NCI-H345 treated with DMSO at 0.1 percent for 48 hours (cell line): Measurements from ENCODE around the gene CKB.

Experiments
- DNase-seq: peaks from one replicate; lab custom pipeline; 2025; ENCODE audit not compliant: unreplicated experiment; lab: John Stamatoyannopoulos, UW

Gene CKB

GRCh38 chr14:103492156-103492925 is 30.3 kb downstream of the CKB start:
- no peak for DNase-seq

GRCh38 chr14:103491691-103492090 is 30.9 kb downstream of the CKB start:
- no peak for DNase-seq

GRCh38 chr14:103489621-103490020 is 33.0 kb downstream of the CKB start:
- DNase-seq: no peak

GRCh38 chr14:103488960-103489359 is 33.7 kb downstream of the CKB start:
- no peak for DNase-seq

- no peak for DNase-seq
Observed at GRCh38 chr14:103488071-103488470, 34.6 kb downstream of the CKB start.

- no peak for DNase-seq
Observed at GRCh38 chr14:103485504-103485903, 37.1 kb downstream of the CKB start.

GRCh38 chr14:103483600-103483999 is 39.0 kb downstream of the CKB start:
- DNase-seq: no peak

GRCh38 chr14:103480595-103480994 is 42.0 kb downstream of the CKB start:
- no peak for DNase-seq

GRCh38 chr14:103476631-103477030 is 46.0 kb downstream of the CKB start:
- no peak for DNase-seq

GRCh38 chr14:103476065-103476464 is 46.6 kb downstream of the CKB start:
- DNase-seq: no peak

GRCh38 chr14:103474893-103475292 is 47.7 kb downstream of the CKB start:
- DNase-seq: no peak

- no peak for DNase-seq
Observed at GRCh38 chr14:103472939-103473338, 49.7 kb downstream of the CKB start.
